PFSK-1 (cell line): ENCODE data around the gene MGP.
A peak's percentile ranks its signal among the peaks of the same experiment; 100 is the strongest.

Experiments used
- FOXP2 ChIP-seq: optimal IDR thresholded peaks from 2 replicates; pipeline ENCODE3; 2011; ENCODE audit warnings: borderline replicate concordance, control low read depth, inconsistent platforms; ENCODE audit not compliant: insufficient read depth; ENCODE audit errors: extremely low read length, extremely low read depth
- POLR2AphosphoS5 ChIP-seq: IDR thresholded peaks from 2 replicates; pipeline ENCODE4 v1.6.1; 2012; ENCODE audit warnings: low read depth, mild to moderate bottlenecking, control low read depth, low read length, moderate library complexity
- SIN3A ChIP-seq: IDR thresholded peaks from 2 replicates; pipeline ENCODE4 v1.6.1; 2012; ENCODE audit warnings: mild to moderate bottlenecking, low read length, moderate library complexity, borderline replicate concordance; ENCODE audit not compliant: insufficient read depth
- TAF1 ChIP-seq: IDR thresholded peaks from 2 replicates; pipeline ENCODE4 v1.6.1; 2012; ENCODE audit warnings: low read length, control low read depth, borderline replicate concordance; ENCODE audit not compliant: insufficient read depth
- TF ChIP-seq, protein P1 (sequence below), 2 experiments: IDR thresholded peaks; 2 replicates each; pipeline versions ENCODE4 v1.6.1 to v1.8.0; 2011 to 2012; ENCODE audit warnings: low read depth in 2 of 2, low read length in 2 of 2, control low read depth in 1 of 2, inconsistent platforms in 1 of 2, mild to moderate bottlenecking in 1 of 2, moderate library complexity in 1 of 2; ENCODE audit not compliant: insufficient read depth in 1 of 2

Gene MGP

DNA sequence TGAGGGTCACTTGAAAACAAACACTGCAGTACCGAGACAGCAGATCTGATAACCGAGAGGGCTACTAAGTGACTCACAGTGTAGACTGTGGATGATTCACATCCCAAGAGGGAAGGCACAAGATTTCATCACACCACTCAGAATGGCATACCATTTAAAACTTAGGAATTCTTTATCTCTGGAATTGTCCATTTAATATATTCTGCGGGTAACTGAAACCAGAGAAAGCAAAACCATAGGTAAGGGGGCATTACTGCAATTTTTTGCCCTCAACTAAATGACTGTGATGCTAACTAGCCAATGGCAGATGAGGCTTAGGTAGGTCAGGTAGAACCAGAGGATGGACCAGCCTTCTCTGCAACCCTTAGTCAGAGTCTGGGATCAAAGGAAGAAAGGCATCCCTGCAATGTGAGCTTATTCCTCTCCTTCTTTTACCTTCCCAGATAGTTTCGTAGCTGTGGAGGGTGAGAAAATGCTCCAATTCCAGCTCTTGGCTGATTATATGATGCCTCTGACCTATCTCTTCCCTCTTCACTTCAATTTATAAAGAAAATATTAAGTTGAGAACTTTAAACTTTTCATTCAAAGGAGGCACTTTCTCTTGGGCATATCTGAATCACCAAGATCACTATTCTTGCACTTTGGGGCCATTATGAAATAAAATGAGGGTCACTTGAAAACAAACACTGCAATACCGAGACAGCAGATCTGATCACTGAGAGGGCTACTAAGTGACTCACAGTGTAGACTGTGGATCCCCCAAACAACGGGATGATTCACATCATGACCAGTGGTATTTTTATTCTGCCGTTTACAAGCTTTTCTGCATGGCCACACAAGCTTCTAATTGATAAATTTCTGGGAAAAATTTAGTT lies 49.1 kb downstream of the MGP start:
- TF ChIP-seq, protein P1, sequence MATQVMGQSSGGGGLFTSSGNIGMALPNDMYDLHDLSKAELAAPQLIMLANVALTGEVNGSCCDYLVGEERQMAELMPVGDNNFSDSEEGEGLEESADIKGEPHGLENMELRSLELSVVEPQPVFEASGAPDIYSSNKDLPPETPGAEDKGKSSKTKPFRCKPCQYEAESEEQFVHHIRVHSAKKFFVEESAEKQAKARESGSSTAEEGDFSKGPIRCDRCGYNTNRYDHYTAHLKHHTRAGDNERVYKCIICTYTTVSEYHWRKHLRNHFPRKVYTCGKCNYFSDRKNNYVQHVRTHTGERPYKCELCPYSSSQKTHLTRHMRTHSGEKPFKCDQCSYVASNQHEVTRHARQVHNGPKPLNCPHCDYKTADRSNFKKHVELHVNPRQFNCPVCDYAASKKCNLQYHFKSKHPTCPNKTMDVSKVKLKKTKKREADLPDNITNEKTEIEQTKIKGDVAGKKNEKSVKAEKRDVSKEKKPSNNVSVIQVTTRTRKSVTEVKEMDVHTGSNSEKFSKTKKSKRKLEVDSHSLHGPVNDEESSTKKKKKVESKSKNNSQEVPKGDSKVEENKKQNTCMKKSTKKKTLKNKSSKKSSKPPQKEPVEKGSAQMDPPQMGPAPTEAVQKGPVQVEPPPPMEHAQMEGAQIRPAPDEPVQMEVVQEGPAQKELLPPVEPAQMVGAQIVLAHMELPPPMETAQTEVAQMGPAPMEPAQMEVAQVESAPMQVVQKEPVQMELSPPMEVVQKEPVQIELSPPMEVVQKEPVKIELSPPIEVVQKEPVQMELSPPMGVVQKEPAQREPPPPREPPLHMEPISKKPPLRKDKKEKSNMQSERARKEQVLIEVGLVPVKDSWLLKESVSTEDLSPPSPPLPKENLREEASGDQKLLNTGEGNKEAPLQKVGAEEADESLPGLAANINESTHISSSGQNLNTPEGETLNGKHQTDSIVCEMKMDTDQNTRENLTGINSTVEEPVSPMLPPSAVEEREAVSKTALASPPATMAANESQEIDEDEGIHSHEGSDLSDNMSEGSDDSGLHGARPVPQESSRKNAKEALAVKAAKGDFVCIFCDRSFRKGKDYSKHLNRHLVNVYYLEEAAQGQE (IDR thresholded peaks at IDR 0.05; ENCODE audit: insufficient read depth in 1 of 2, low read depth in 2 of 2, low read length in 2 of 2): no peak
- TF ChIP-seq SIN3A: peak; percentile 46; the same call in 1 of the 2 replicates

DNA sequence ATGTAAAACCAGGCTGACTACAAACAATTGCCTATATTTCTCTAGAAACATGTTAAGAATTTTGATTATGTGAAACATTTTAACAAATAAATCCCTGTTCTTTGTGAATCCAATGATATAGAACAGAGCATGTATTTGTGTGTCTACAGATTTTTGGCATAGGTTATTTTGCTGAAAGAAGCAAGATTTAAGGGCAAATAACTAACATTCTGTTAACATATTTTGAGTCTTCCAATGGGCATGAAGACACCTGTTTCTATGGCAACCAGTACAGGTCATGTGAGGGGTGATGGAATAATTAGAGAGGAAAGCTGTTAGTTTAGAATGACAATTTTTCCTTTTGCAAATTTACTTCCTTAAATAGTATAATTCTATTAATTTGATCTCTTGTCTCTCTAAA lies 51.1 kb downstream of the MGP start:
- TF ChIP-seq POLR2AphosphoS5: no peak
- no peak for TF ChIP-seq SIN3A
- TF ChIP-seq, protein P1 (IDR thresholded peaks at IDR 0.05; ENCODE audit: insufficient read depth in 1 of 2, low read depth in 2 of 2, low read length in 2 of 2): no peak
- TF ChIP-seq TAF1: no peak
- TF ChIP-seq FOXP2: no peak

DNA sequence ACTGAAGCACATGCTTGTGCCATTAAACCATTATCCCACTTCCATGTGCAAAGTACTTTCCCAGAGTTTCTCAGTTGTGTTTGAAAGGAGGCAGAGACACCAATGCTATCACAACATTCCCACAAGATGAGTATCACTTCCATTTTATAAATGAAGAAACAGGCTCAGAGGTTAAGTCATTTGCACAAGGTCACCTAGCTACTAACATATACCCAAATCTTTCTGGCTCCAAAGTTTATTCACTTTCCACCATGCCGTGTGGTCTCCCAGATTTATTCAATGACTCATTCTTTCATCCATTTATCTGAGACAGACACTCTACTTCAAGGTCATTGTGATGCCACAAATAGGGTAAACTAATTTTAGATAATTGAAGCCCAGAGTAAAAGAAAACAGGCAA lies 51.7 kb downstream of the MGP start:
- TF ChIP-seq POLR2AphosphoS5: no peak
- TF ChIP-seq TAF1: no peak
- TF ChIP-seq, protein P1 (IDR thresholded peaks at IDR 0.05; ENCODE audit: insufficient read depth in 1 of 2, low read depth in 2 of 2, low read length in 2 of 2): no peak
- no peak for TF ChIP-seq SIN3A
- TF ChIP-seq FOXP2: no peak

DNA sequence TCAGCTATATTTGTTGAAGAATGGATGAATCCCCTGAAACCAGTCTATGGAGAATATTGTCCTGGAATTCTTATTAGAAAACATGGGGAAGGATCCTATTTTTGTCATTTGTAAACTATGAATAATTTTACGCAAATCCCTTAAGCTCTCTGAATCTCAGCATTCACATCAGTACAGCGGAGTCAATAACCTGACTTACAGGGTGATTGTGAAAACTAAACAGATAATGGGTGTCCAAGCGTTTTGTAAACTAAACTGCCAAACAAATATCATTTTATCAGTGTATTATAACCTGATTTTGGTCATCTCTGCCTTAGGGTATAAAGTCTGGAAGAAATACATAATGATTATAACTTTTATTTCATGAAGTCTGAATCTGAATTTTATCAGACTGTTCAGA lies 52.3 kb downstream of the MGP start:
- TF ChIP-seq TAF1: no peak
- no peak for TF ChIP-seq SIN3A
- no peak for TF ChIP-seq FOXP2
- TF ChIP-seq POLR2AphosphoS5: no peak
- TF ChIP-seq, protein P1 (IDR thresholded peaks at IDR 0.05; ENCODE audit: insufficient read depth in 1 of 2, low read depth in 2 of 2, low read length in 2 of 2): no peak
